Thyroid gland (tissue), 4 donors: ENCODE results near the gene ROCK1.

Experiments
- POLR2A ChIP-seq, 2 donors: fragments of 450-650 bp; IDR thresholded peaks; one replicate each; pipeline ENCODE4 v1.6.1; 2017; ENCODE audit warnings: antibody characterized with exemption in 2 of 2, mild to moderate bottlenecking in 2 of 2, moderate library complexity in 1 of 2
- TF ChIP-seq, protein P1 (sequence below), 6 experiments: fragments of 200-600 bp in 3 of 6; fragments of 450-650 bp in 3 of 6; sonication (generic) in 3 of 6; IDR thresholded peaks; one replicate each; pipeline ENCODE4 v1.5.1; 2016 to 2019; ENCODE audit warnings: antibody characterized with exemption in 6 of 6, mild to moderate bottlenecking in 2 of 6, inconsistent platforms in 1 of 6, moderate library complexity in 1 of 6

DNA sequence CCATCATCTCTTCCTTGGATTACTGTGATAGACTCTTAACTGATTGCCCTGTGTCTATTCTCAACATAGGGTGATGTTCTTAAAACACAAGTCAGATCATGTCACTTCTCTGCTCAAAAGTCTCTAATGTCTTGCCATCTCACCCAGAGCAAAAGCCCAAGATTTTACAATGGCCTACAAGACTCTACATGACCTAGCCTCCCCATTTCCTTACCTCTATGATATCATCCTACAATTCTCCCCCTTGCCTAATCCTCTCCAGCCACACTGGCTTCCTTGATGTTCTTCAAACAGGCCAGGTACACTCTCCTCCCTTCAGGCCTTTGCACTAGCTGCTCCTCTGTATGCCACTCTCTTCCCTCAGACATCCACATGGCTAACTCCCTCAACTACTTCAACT is 55.1 kb downstream of the ROCK1 start:
- TF ChIP-seq, protein P1, sequence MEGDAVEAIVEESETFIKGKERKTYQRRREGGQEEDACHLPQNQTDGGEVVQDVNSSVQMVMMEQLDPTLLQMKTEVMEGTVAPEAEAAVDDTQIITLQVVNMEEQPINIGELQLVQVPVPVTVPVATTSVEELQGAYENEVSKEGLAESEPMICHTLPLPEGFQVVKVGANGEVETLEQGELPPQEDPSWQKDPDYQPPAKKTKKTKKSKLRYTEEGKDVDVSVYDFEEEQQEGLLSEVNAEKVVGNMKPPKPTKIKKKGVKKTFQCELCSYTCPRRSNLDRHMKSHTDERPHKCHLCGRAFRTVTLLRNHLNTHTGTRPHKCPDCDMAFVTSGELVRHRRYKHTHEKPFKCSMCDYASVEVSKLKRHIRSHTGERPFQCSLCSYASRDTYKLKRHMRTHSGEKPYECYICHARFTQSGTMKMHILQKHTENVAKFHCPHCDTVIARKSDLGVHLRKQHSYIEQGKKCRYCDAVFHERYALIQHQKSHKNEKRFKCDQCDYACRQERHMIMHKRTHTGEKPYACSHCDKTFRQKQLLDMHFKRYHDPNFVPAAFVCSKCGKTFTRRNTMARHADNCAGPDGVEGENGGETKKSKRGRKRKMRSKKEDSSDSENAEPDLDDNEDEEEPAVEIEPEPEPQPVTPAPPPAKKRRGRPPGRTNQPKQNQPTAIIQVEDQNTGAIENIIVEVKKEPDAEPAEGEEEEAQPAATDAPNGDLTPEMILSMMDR (IDR thresholded peaks at IDR 0.05): no peak
- no peak for TF ChIP-seq POLR2A (IDR thresholded peaks at IDR 0.05)
